Upper lobe of right lung (tissue), 1 donor: Measurements from ENCODE around the gene ADAMTS6. TPM values are rescaled to one million over a fixed set of nuclear protein-coding genes. Genes with fewer than 3 reads are reported as not detected.
"Not testable (repeated sequence)": the region's sequence is repeated elsewhere in the genome, so short reads cannot be mapped to it uniquely, and the experiment has no call there.

Experiments
- ATAC-seq: fragments of 200-7000 bp; cut with Tn5 transposase; one replicate; pipeline ENCODE4 v1.9.1; 2020; ENCODE audit warnings: mild to moderate bottlenecking, moderate library complexity
- DNase-seq: peaks from one replicate; pipeline ENCODE4 v3.0.0-alpha.2; 2020
- H3K27ac ChIP-seq: fragments of 200-600 bp; one replicate; pipeline ENCODE4 v1.8.0; 2022
- H3K27me3 ChIP-seq: fragments of 200-600 bp; one replicate; pipeline ENCODE4 v1.8.0; 2022; ENCODE audit warnings: mild to moderate bottlenecking
- H3K36me3 ChIP-seq: fragments of 200-600 bp; one replicate; pipeline ENCODE4 v1.8.0; 2022
- H3K4me1 ChIP-seq: fragments of 200-600 bp; one replicate; pipeline ENCODE4 v1.8.0; 2022
- H3K4me3 ChIP-seq: fragments of 200-600 bp; one replicate; pipeline ENCODE4 v1.8.0; 2022; ENCODE audit warnings: mild to moderate bottlenecking
- H3K9me3 ChIP-seq: fragments of 200-600 bp; one replicate; pipeline ENCODE4 v1.8.0; 2022
- intact Hi-C: fragments of 100-400 bp; cut with DNase I; formaldehyde crosslinking; loops from one replicate; pipeline ENCODE4 v1.11.0; 2022
- total RNA-seq: library from RNA; stranded (reverse); fragmentation: NEBNext Ultra II Directional; extraction: Animal tissue kit (Norgen Biotek cat#: 25700); gene quantifications from one replicate; pipeline ENCODE4 v1.2.1, GENCODE V29; 2021
- TF ChIP-seq, protein P1 (sequence below): fragments of 200-600 bp; IDR thresholded peaks from one replicate; pipeline ENCODE4 v1.8.0; 2022; ENCODE audit warnings: antibody characterized with exemption
- donor health status: DM: no; HTN: yes; CAD: no; lungs with severe emphysema.

Gene ADAMTS6
- total RNA-seq, 1 donor from 2014 or later = 2.3 TPM

DNA sequence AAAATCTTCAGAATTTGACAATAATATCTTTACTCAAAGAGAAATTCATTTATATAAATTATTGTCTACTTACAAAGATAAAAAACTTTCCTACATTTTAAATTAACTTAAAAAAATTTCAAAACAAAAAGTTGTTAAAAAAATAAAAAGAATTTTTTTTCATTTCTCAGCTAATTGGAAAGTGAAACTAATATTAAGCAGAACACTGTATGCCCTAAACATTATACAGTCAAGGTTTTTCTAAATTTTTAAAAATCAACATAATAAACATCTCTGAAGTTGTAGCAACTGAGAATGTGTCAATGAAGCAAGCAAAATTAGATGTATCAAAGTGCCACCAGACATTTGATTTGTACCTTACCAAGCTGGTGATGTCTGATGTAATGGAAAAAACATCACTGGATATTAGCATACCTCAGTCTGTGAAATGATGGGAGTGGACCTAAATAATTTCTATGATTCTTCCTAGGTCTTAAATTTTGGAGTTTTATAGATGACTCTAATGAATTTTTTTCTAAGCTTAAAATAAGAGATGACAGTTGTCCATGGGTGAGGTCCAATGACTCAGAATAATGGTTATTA lies 290.1 kb downstream of the ADAMTS6 start:
- intact Hi-C loops = no loop called here
- no peak for DNase-seq
- no peaks in the 10 kb centered on the region for H3K27me3 ChIP-seq
- no peaks in the 10 kb centered on the region for H3K36me3 ChIP-seq
- H3K4me3 ChIP-seq = no peak overlapping the region
- no peaks in the 10 kb centered on the region for H3K9me3 ChIP-seq
- no peaks in the 10 kb centered on the region for H3K4me1 ChIP-seq
- no peak overlapping the region for H3K27ac ChIP-seq
- TF ChIP-seq, protein P1, sequence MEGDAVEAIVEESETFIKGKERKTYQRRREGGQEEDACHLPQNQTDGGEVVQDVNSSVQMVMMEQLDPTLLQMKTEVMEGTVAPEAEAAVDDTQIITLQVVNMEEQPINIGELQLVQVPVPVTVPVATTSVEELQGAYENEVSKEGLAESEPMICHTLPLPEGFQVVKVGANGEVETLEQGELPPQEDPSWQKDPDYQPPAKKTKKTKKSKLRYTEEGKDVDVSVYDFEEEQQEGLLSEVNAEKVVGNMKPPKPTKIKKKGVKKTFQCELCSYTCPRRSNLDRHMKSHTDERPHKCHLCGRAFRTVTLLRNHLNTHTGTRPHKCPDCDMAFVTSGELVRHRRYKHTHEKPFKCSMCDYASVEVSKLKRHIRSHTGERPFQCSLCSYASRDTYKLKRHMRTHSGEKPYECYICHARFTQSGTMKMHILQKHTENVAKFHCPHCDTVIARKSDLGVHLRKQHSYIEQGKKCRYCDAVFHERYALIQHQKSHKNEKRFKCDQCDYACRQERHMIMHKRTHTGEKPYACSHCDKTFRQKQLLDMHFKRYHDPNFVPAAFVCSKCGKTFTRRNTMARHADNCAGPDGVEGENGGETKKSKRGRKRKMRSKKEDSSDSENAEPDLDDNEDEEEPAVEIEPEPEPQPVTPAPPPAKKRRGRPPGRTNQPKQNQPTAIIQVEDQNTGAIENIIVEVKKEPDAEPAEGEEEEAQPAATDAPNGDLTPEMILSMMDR = no peak
- ATAC-seq = no peak

DNA sequence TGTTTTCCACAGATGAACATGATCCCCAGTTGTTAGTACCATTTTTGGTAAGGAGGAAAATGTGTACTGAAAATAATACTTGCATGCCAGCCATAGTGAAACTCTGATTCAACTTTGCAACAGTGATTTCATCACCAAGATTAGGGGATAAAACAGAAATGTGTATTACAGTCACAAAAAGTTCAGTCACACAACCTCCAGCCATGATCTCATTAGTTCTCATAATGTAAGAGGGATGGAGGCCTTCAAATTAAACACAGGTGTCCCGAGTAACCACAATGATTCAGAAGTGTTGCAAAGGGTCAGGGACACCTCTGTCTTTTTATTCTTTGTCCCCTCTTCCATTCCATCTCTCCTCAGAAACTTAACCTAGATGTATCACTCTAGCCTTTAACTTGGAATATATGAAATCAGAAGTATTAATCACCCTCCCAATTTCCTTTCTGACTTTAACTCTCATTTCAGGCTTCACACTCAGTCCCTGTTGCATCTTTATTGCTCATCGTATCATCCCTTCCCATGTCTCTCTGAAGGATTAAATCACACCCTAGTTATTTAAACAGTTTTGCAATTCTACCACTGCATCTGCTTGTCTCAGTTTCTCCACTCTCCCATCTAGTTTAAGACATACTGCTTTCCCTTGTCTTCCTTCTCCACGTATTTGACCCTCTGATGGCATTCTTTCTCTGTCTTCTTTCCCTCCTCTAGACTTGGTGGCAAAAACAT lies 291.2 kb downstream of the ADAMTS6 start:
- no peaks in the 10 kb centered on the region for H3K36me3 ChIP-seq
- H3K4me1 ChIP-seq = no peaks in the 10 kb centered on the region
- intact Hi-C loops = no loop called here
- TF ChIP-seq, protein P1 = no peak
- H3K9me3 ChIP-seq = no peaks in the 10 kb centered on the region
- no peaks in the 10 kb centered on the region for H3K27me3 ChIP-seq
- H3K4me3 ChIP-seq = no peak overlapping the region
- DNase-seq (no peak), ATAC-seq (no peak)
- no peak overlapping the region for H3K27ac ChIP-seq

DNA sequence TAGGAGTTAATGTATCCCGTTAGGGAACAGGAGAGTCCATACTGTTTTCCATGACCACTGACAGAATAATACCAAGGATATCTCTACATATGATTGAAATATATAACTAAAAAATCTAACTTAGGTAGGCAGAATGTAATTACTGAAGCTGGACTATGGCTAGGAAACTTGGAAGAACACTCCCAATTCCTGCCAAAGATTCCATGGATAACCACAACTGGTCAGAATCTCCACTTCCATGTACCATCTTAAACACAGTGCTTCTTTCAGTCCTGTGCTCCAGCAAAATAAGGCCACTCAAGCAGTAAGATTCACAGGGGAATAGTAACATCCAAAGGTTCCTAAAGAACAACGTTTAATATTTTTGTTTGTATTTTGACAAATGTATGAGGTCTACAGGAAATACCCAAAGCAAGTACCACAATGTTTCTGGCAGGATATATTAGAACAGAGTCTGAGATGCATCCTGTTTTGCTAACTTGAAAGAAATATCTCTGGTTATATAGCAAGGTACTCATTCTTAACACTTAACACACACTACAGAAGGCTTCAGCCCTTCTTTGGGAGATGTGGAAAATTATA lies 295.0 kb downstream of the ADAMTS6 start:
- DNase-seq (no peak), ATAC-seq (no peak)
- no peaks in the 10 kb centered on the region for H3K27me3 ChIP-seq
- no peak overlapping the region for H3K4me3 ChIP-seq
- no peaks in the 10 kb centered on the region for H3K9me3 ChIP-seq
- H3K27ac ChIP-seq = no peak overlapping the region
- H3K4me1 ChIP-seq = no peaks in the 10 kb centered on the region
- TF ChIP-seq, protein P1 = no peak
- no peaks in the 10 kb centered on the region for H3K36me3 ChIP-seq
- intact Hi-C loops = no loop called here

DNA sequence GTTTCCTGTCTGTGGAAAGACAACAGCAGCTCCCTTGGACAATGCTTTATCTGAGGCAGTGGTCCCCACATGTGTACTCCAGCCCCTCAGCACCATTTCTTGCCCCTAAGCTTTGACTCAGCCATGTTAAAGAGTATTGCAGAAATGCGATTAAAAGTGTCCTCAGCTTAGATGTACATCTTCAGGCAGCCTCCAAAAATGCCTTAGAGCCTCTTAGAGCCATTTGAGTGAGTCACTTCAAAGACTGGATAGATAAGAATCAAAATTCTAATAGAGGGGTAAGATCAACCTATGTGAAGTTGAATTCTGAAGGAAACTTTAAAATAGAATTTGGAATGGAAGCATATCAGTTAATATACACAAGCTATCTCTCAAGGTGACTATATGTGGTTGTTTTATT lies 296.3 kb downstream of the ADAMTS6 start:
- intact Hi-C loops = no loop called here
- Histone ChIP-seq H3K36me3 (no peaks in the 10 kb centered on the region), H3K27ac (no peak overlapping the region), H3K4me3 (no peak overlapping the region), H3K27me3 (no peaks in the 10 kb centered on the region), H3K4me1 (no peaks in the 10 kb centered on the region), H3K9me3 (no peaks in the 10 kb centered on the region)
- DNase-seq (no peak), ATAC-seq (no peak)
- TF ChIP-seq, protein P1 = no peak

DNA sequence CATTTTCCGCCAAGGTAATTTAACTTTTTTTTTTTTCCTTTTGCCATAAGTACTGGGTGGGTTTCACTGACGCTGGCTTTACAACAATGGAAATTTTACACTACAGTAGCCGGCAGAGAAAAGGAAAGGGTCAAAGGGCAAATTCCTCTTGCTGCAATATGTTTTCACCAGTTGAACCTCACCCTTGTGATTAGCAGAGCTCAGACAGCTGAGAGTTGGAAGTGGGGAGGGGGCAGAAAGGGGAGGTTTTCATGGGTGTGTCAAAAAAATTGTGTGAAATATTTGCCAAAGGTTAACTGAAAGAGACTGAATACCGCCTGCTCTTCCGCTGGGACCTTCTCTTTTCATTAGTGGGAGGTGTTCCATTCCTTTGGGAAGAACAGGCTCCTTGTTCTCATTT lies 296.9 kb downstream of the ADAMTS6 start:
- DNase-seq (no peak), ATAC-seq (no peak)
- Histone ChIP-seq H3K27ac (no peak overlapping the region), H3K27me3 (no peaks in the 10 kb centered on the region), H3K36me3 (no peaks in the 10 kb centered on the region), H3K4me3 (no peak overlapping the region), H3K4me1 (no peaks in the 10 kb centered on the region), H3K9me3 (no peaks in the 10 kb centered on the region)
- intact Hi-C loops = no loop called here
- TF ChIP-seq, protein P1 = no peak

DNA sequence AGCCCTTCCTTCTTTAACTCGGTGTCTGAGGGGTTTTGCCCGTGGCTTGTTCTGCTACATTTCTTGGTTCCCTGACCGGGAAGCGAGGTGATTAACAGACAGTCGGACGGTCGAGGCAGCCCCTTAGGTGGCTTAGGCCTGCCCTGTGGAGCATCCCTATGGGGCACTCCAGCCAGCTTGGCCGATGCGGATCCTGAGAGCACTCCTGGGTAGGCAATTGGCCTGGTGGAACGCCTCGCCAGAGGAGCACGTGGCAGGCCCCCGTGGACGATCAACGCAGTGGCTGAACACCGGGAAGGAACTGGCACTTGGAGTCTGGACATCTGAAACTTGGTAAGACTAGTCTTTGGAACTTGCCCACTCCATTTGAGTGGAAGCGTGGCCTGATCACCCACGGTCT lies 307.5 kb downstream of the ADAMTS6 start:
- DNase-seq, intact Hi-C loops, H3K9me3 ChIP-seq, H3K27me3 ChIP-seq, H3K36me3 ChIP-seq, H3K27ac ChIP-seq, H3K4me1 ChIP-seq, ATAC-seq, H3K4me3 ChIP-seq: not testable (repeated sequence)
